Measurements from ENCODE around the gene IKZF5. TPM values are rescaled to one million over a fixed set of nuclear protein-coding genes. Genes with fewer than 3 reads are reported as not detected.

The IKZF5 gene
- total RNA-seq, 4 donors from 2014 or later: 6.2 to 11.1 (median 7.1) TPM

DNA sequence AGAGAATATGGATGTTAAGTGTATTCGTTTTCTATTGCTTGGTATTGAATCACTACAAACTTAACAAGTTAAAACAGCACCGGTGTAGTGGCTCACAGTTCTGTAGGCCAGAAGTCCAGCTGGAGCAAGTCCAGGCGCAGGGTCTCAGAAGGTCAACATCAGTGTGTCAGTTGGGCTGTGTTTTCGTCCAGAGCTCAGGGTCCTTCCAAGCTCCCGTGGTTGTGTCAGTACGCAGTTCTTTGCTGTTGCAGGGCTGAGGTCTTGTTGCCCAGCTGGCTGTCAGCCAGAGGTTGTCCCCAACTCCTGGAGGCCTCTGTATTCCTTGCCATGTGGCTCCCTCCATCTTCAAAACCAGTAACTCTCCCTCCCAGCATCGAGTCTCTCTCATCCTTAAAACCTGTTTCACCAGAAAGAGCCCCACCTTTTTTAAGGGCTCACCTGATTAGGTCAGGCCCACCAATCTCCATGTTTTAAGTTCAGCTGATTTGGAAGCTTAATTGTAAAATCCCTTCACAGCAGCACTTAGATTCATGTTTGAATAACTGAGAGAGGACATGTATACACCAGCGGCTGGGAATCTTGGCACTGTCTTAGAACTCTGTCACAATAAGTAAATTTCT lies 27.0 kb upstream of the IKZF5 start:
- Histone ChIP-seq H3K9me3 (no peaks in the 10 kb centered on the region), H3K27ac (no peak overlapping the region), H3K4me3 (no peak overlapping the region), H3K4me1 (peaks cover 0 to 5% (median 0%) of the 10 kb centered on the region in 4 donors), H3K27me3 (no peaks in the 10 kb centered on the region), H3K36me3 (no peaks in the 10 kb centered on the region)
- no peak for DNase-seq
- in situ Hi-C loops (cut with MboI; ENCODE audit: low pct_ligation_motif_present in 1 of 4, low pct_unique_long_range_greater_than_20kb in 1 of 4, low sequenced_read_pairs in 3 of 4): loop anchor here in 1 of 4 donors (25.0 kb wide), 1 partner anchor 527 kb away; no protein-coding TSS in a partner anchor
- WGBS, 2 donors (ENCODE audit: low coverage in 1 of 2): 88% methylated on average over 2 to 8 of the region's 8 CpGs
- TF ChIP-seq POLR2AphosphoS5 (IDR thresholded peaks at IDR 0.05) (no peak), POLR2A (IDR thresholded peaks at IDR 0.05) (no peak)
- intact Hi-C loops (cut with DNase I; ENCODE audit: low total_unique reads): no loop called here

GRCh38 chr10:123034332-123034731 lies 25.7 kb upstream of the IKZF5 start:
- TF ChIP-seq POLR2A (IDR thresholded peaks at IDR 0.05) (no peak), CTCF (IDR thresholded peaks at IDR 0.05) (no peak), EP300 (IDR thresholded peaks at IDR 0.05; ENCODE audit: low read depth) (no peak), POLR2AphosphoS5 (IDR thresholded peaks at IDR 0.05) (no peak)
- in situ Hi-C loops (cut with MboI; ENCODE audit: low pct_ligation_motif_present in 1 of 4, low pct_unique_long_range_greater_than_20kb in 1 of 4, low sequenced_read_pairs in 3 of 4): loop anchor here in 1 of 4 donors (25.0 kb wide), 1 partner anchor 528 kb away; no protein-coding TSS in a partner anchor
- no peaks in the 10 kb centered on the region for H3K9me3 ChIP-seq
- no peaks in the 10 kb centered on the region for H3K27me3 ChIP-seq
- H3K4me1 ChIP-seq: peaks cover 0 to 5% (median 0%) of the 10 kb centered on the region in 4 donors
- no peaks in the 10 kb centered on the region for H3K36me3 ChIP-seq
- intact Hi-C loops (cut with DNase I; ENCODE audit: low total_unique reads): no loop called here
- DNase-seq: no peak
- H3K4me3 ChIP-seq: no peak overlapping the region
- no peak overlapping the region for H3K27ac ChIP-seq

GRCh38 chr10:123031124-123031523 lies 22.5 kb upstream of the IKZF5 start:
- H3K36me3 ChIP-seq: no peaks in the 10 kb centered on the region
- DNase-seq: no peak
- no peaks in the 10 kb centered on the region for H3K4me1 ChIP-seq
- in situ Hi-C loops (cut with MboI; ENCODE audit: low pct_ligation_motif_present in 1 of 4, low pct_unique_long_range_greater_than_20kb in 1 of 4, low sequenced_read_pairs in 3 of 4): loop anchor here in 1 of 4 donors (25.0 kb wide), 1 partner anchor 531 kb away; no protein-coding TSS in a partner anchor
- no peaks in the 10 kb centered on the region for H3K9me3 ChIP-seq
- TF ChIP-seq POLR2AphosphoS5 (IDR thresholded peaks at IDR 0.05): no peak
- no peak for TF ChIP-seq EP300 (IDR thresholded peaks at IDR 0.05; ENCODE audit: low read depth)
- TF ChIP-seq CTCF (IDR thresholded peaks at IDR 0.05): no peak
- TF ChIP-seq POLR2A (IDR thresholded peaks at IDR 0.05): no peak
- intact Hi-C loops (cut with DNase I; ENCODE audit: low total_unique reads): no loop called here
- H3K4me3 ChIP-seq: no peak overlapping the region
- 69 to 90% methylated on average over 1 of the region's 1 CpG for WGBS, 2 donors (ENCODE audit: low coverage in 1 of 2)
- no peaks in the 10 kb centered on the region for H3K27me3 ChIP-seq
- H3K27ac ChIP-seq: no peak overlapping the region

GRCh38 chr10:123027861-123028260 lies 19.3 kb upstream of the IKZF5 start:
- H3K4me3 ChIP-seq: no peak overlapping the region
- H3K9me3 ChIP-seq: no peaks in the 10 kb centered on the region
- no peaks in the 10 kb centered on the region for H3K36me3 ChIP-seq
- DNase-seq: no peak
- H3K4me1 ChIP-seq: no peaks in the 10 kb centered on the region
- intact Hi-C loops (cut with DNase I; ENCODE audit: low total_unique reads) (no loop called here), in situ Hi-C loops (cut with MboI; ENCODE audit: low pct_ligation_motif_present in 1 of 4, low pct_unique_long_range_greater_than_20kb in 1 of 4, low sequenced_read_pairs in 3 of 4) (loop anchor here in 1 of 4 donors (25.0 kb wide), 1 partner anchor 534 kb away; no protein-coding TSS in a partner anchor)
- no peak overlapping the region for H3K27ac ChIP-seq
- TF ChIP-seq POLR2AphosphoS5 (IDR thresholded peaks at IDR 0.05) (no peak), EP300 (IDR thresholded peaks at IDR 0.05; ENCODE audit: low read depth) (no peak), CTCF (IDR thresholded peaks at IDR 0.05) (no peak), POLR2A (IDR thresholded peaks at IDR 0.05) (no peak)
- no peaks in the 10 kb centered on the region for H3K27me3 ChIP-seq

Data from transverse colon (tissue), 4 donors.